ENCODE measurements around the gene PTPRT. TPM values are rescaled to one million over a fixed set of nuclear protein-coding genes. Genes with fewer than 3 reads are reported as not detected.

PTPRT gene
- total RNA-seq, 4 donors from 2014 or later = under 0.01 to 2.1 TPM; not detected in 2

GRCh38 chr20:43066125-43066524, 123.6 kb downstream of the PTPRT start:
- DNase-seq = no peak
- H3K4me1 ChIP-seq = no peaks in the 10 kb centered on the region
- H3K36me3 ChIP-seq = no peaks in the 10 kb centered on the region
- intact Hi-C loops (cut with DNase I; ENCODE audit: low total_unique reads) = no loop called here
- H3K4me3 ChIP-seq = no peak overlapping the region
- no peaks in the 10 kb centered on the region for H3K27me3 ChIP-seq
- no peak overlapping the region for H3K27ac ChIP-seq
- TF ChIP-seq POLR2A (IDR thresholded peaks at IDR 0.05) (no peak), CTCF (IDR thresholded peaks at IDR 0.05) (no peak)
- no peaks in the 10 kb centered on the region for H3K9me3 ChIP-seq

- Histone ChIP-seq H3K27ac (no peak overlapping the region), H3K9me3 (no peaks in the 10 kb centered on the region), H3K36me3 (no peaks in the 10 kb centered on the region), H3K27me3 (no peaks in the 10 kb centered on the region), H3K4me1 (no peaks in the 10 kb centered on the region), H3K4me3 (no peak overlapping the region)
- intact Hi-C loops (cut with DNase I; ENCODE audit: low total_unique reads) = no loop called here
- TF ChIP-seq POLR2A (IDR thresholded peaks at IDR 0.05) (no peak), CTCF (IDR thresholded peaks at IDR 0.05) (no peak)
- DNase-seq = no peak
Measured at GRCh38 chr20:43065299-43065698, 124.4 kb downstream of the PTPRT start.

GRCh38 chr20:43058077-43058476, 131.6 kb downstream of the PTPRT start:
- no peaks in the 10 kb centered on the region for H3K4me1 ChIP-seq
- no peak for DNase-seq
- H3K36me3 ChIP-seq = no peaks in the 10 kb centered on the region
- H3K27ac ChIP-seq = no peak overlapping the region
- TF ChIP-seq CTCF (IDR thresholded peaks at IDR 0.05) (no peak), POLR2A (IDR thresholded peaks at IDR 0.05) (no peak)
- intact Hi-C loops (cut with DNase I; ENCODE audit: low total_unique reads) = no loop called here
- no peak overlapping the region for H3K4me3 ChIP-seq
- no peaks in the 10 kb centered on the region for H3K9me3 ChIP-seq
- no peaks in the 10 kb centered on the region for H3K27me3 ChIP-seq

- intact Hi-C loops (cut with DNase I; ENCODE audit: low total_unique reads) = no loop called here
- no peak for DNase-seq
- Histone ChIP-seq H3K27me3 (no peaks in the 10 kb centered on the region), H3K4me1 (no peaks in the 10 kb centered on the region), H3K27ac (no peak overlapping the region), H3K9me3 (no peaks in the 10 kb centered on the region), H3K4me3 (no peak overlapping the region), H3K36me3 (no peaks in the 10 kb centered on the region)
- TF ChIP-seq POLR2A (IDR thresholded peaks at IDR 0.05) = no peak
- TF ChIP-seq CTCF (IDR thresholded peaks at IDR 0.05) = no peak
Measured at GRCh38 chr20:43057317-43057716, 132.4 kb downstream of the PTPRT start.

- TF ChIP-seq CTCF (IDR thresholded peaks at IDR 0.05) (no peak), POLR2A (IDR thresholded peaks at IDR 0.05) (no peak)
- Histone ChIP-seq H3K27me3 (no peaks in the 10 kb centered on the region), H3K9me3 (no peaks in the 10 kb centered on the region), H3K36me3 (no peaks in the 10 kb centered on the region), H3K4me3 (no peak overlapping the region), H3K27ac (no peak overlapping the region), H3K4me1 (no peaks in the 10 kb centered on the region)
- no peak for DNase-seq
- intact Hi-C loops (cut with DNase I; ENCODE audit: low total_unique reads) = no loop called here
Measured at GRCh38 chr20:43055181-43055884, 134.4 kb downstream of the PTPRT start.

Data from uterus (tissue), 4 donors.